CD4-positive, alpha-beta T cell treated with Interleukin-12 subunit alpha and Interleukin-12 subunit beta, for 1 hour (primary cell): Measurements from ENCODE around the gene CHCHD1.
"Not testable (repeated sequence)": the region's sequence is repeated elsewhere in the genome, so short reads cannot be mapped to it uniquely, and the experiment has no call there.

Source experiments
- DNase-seq: peaks from one replicate; pipeline ENCODE4 v3.0.0-alpha.2; 2020

CHCHD1 gene

DNA sequence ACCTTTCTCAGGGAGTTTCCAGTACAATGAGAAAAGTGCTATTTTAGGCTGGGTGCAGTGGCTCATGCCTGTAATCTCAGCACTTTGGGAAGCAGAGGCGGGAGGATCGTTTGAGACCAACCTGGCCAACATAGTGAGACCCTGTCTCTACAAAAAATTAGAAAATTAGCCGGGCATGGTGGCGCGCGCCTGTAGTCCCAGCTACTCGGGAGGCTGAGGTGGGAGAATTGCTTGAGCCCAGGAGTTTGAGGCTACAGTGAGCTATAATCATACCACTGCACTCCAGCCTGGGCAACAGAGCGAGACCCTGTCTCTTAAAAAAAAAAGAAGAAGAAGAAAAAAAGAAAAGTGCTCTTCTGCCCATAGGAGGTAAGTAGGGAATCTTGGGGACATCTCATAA, 14.2 kb downstream of the CHCHD1 start:
- not testable (repeated sequence) for DNase-seq

DNA sequence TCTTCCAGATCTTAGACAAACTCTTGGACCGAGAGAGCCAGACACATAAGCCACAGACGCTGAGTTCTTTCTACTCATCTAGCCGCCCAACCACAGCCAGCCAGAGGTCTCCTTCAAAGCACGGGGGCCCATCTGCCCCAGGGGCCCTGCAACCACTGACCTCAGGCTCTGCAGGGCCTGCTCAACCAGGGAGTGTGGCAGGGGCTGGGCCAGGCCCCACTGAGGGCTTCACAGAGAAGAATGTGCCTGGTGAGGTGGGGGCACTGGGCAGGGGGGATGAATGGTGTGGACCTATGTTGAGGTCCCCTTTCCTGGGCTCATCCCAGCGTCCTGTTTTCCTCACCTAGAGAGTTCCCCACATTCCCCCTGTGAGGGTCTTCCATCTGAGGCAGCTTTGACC, 14.9 kb downstream of the CHCHD1 start:
- no peak for DNase-seq

DNA sequence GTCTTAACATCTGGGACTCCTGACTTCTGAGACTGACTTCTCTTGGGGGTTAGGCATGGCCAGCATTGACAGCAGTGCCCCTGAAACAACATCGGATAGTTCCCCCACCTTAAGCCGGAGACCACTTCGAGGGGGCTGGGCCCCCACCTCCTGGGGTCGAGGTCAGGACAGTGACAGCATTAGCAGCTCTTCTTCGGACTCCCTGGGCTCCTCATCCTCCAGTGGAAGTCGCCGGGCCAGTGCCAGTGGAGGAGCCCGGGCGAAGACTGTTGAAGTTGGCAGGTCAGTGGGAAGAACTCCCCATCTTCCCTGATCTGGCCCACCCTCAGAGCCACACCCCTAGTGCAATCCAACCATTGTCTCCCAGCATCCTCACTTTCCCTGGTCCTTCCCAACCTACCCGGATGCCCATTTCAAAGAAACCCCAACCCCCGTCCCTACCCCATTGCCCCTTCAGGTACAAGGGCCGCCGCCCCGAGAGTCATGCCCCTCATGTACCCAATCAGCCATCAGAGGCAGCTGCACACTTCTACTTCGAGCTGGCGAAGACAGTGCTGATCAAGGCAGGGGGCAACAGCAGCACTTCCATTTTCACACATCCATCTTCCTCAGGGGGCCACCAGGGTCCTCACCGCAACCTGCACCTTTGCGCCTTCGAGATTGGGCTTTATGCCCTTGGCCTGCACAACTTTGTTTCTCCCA, 15.6 kb downstream of the CHCHD1 start:
- DNase-seq = no peak

DNA sequence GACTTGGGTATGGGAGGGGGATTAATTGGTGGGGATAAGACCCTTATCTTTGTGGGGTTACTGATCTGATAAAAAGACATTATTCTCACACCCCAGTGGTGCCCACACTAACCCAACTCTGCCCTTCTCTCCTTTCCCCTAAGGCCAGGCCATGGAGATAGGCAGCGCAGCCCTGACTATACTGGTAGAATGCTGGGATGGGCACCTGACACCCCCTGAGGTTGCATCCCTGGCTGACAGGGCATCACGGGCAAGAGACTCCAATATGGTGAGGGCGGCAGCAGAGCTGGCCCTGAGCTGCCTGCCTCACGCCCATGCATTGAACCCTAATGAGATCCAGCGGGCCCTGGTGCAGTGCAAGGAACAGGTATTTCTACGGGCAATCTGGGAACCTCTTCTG, 16.2 kb downstream of the CHCHD1 start:
- no peak for DNase-seq

DNA sequence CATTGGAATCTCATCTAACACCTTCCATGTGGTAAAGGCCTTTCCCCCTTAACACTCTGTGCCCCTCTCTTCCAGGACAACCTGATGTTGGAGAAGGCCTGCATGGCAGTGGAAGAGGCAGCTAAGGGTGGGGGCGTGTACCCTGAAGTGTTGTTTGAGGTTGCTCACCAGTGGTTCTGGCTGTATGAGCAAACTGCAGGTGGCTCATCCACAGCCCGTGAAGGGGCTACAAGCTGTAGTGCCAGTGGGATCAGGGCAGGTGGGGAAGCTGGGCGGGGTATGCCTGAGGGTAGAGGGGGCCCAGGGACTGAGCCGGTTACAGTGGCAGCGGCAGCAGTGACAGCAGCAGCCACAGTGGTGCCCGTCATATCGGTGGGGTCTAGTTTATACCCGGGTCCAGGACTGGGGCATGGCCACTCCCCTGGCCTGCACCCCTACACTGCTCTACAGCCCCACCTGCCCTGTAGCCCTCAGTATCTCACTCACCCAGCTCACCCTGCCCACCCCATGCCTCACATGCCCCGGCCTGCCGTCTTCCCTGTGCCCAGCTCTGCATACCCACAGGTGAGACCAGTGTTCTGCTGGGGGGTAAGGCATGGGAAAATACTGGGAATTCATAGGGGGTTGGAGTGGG, 17.2 kb downstream of the CHCHD1 start:
- DNase-seq = no peak

DNA sequence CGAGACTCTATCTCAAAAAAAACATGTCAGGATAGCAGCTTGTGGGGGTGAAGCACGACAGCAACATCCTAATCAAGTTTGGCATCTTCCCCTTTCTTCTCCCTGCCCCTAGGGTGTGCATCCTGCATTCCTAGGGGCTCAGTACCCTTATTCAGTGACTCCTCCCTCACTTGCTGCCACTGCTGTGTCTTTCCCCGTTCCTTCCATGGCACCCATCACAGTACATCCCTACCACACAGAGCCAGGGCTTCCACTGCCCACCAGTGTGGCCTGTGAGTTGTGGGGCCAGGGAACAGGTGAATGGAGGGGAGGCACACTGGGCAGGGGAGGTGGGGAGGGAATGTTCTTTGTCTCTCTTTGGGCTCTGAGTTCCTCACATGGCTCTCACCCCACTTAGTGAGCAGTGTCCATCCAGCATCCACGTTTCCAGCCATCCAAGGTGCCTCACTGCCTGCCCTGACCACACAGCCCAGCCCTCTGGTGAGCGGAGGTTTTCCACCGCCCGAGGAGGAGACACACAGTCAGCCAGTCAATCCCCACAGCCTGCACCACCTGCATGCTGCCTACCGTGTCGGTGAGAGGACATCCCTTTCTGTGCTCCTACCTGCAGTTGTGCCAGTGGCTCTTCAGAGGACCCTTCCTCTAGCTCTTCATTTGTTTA, 18.2 kb downstream of the CHCHD1 start:
- DNase-seq = no peak

DNA sequence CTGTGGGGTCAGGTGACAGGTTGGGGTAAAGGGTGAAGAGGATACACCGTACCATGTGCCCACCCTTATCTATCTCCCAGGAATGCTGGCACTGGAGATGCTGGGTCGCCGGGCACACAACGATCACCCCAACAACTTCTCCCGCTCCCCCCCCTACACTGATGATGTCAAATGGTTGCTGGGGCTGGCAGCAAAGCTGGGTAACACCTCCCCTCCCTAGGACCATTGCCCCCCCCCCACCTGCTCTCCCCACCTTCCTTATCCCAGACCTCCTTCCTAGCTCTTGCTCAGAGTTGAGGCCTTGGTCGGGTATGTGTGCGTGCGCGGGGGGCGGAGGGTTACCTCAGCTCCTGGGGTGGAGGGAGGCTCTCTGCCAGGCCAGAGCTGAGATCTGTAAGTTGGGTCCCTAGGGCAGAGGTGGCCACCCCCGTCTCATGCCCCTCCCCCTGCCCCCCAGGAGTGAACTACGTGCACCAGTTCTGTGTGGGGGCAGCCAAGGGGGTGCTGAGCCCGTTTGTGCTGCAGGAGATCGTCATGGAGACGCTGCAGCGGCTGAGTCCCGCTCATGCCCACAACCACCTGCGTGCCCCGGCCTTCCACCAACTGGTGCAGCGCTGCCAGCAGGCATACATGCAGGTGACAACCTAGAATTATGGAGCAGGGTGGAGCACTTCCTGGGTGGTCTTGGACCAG, 18.9 kb downstream of the CHCHD1 start:
- no peak for DNase-seq

DNA sequence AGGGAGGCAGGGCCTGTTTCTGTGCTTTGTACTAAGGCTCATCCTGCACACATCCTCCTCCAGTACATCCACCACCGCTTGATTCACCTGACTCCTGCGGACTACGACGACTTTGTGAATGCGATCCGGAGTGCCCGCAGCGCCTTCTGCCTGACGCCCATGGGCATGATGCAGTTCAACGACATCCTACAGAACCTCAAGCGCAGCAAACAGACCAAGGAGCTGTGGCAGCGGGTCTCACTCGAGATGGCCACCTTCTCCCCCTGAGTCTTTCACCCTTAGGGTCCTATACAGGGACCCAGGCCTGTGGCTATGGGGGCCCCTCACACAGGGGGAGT, 19.4 kb downstream of the CHCHD1 start:
- no peak for DNase-seq

DNA sequence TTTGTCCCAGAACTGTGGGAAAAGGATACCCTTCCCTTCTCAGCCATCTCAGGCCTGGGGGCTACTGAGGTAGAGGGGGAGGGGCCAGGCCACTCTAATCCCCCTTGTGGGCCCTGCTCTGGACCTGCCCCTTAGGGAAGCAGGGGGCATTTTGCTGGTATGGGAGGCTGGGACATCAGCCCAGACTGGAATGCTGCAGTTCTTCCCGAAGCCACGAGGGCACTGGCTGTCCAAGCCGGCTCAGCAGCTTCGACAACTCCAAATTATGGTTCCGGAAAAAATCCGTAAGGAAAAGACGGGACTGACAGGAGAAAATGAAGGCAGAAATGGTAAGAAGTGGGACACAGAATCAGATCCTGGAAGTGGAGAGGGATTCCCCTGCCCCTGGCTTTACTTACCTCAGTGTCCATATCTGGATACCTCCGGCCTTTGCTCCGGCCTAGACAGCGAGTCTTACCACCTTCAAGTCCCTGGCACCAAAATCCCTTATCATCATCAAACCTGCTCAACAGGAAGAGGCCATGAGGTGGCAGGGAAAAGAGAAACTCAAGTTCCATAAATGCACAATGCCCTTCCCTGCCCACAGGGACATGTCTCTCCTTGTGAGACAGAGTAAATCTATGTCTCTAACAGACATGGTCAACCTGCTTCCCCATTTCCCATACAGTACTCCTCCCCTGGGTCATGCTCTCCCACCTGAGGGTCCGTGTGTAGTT, 20.6 kb downstream of the CHCHD1 start:
- DNase-seq = no peak

DNA sequence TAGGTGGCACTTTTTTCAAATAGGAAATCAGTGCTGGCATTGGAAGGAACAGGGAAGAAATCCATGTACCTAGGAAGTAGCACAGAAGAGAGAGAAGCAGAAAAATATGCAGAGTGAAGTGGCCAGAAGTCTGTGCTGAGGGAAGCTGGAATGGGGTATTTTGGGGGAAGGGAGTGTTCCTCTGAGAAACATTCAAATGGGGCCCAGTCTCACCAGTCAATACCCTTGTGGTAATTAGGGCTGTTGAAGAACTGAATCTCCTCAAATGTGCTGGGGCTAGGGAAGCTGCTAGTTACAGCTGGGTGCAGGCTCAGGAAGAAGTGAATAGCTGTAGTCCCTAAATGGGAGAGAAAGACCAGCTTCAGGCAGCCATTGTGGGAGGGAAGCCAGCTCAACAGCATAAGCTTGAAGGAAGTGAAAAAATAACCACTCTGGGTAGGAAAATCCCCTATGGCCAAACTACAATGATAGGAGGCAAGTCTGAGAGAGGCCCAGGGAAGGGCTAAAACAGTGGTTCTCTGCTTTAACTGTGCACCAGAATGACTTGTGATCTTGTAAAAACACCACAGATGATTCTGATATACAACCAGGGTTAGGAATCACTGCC, 21.9 kb downstream of the CHCHD1 start:
- DNase-seq = no peak

DNA sequence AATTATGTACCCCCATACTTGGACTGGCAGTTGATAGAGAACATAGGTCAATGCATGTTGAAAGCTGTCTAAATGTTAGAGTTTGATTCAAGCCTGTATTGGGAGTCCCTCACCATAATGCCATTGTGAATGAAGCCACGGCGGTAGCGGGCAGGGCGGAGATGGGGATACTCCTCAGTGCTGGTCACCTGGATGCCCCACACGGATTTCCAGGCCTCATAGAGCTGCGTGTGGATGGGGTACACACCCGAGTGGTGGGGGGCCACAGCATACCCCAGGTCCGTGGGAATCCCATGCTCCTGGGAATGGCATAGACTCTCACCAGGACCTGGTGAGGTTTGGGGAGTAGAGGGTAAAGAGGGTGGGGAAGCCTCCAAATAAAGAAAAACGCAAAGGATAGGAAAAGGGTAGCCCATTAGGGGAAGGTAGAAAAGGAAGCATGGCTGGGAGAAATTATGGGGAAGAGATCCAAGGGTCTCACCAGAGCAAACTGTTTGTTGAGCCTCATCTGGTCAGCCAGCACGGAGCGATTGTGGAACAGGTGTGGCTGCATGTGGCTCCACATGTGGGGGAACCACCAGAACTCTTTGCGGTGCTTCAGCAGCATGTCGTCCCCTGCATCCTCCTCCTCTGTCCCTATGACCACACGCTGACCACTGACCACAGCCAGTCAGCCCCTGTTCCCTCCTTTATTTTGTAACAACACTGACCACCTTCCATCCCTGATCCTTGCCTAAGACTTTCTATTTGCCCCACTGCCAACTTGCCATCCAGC, 24.5 kb downstream of the CHCHD1 start:
- no peak for DNase-seq

DNA sequence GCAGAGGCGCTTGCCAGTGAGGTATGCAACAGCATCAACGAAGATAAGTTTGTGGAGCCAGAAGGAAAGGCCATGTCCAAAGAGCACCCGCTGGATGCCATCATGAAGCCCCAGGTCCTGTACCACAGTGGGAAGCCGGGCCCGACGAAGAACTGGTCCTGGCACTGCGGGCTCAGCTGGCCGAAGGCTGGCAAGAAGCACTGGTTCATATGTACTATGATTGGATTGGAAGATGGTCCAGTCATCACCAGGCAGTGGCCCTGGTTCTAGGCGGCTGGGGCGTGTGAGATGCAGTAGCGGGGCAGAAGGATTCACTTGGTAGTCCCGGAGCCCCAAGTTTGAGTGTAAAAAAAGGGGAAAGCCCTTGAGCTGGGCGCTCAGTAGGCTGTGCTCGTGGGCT, 25.6 kb downstream of the CHCHD1 start:
- no peak for DNase-seq

DNA sequence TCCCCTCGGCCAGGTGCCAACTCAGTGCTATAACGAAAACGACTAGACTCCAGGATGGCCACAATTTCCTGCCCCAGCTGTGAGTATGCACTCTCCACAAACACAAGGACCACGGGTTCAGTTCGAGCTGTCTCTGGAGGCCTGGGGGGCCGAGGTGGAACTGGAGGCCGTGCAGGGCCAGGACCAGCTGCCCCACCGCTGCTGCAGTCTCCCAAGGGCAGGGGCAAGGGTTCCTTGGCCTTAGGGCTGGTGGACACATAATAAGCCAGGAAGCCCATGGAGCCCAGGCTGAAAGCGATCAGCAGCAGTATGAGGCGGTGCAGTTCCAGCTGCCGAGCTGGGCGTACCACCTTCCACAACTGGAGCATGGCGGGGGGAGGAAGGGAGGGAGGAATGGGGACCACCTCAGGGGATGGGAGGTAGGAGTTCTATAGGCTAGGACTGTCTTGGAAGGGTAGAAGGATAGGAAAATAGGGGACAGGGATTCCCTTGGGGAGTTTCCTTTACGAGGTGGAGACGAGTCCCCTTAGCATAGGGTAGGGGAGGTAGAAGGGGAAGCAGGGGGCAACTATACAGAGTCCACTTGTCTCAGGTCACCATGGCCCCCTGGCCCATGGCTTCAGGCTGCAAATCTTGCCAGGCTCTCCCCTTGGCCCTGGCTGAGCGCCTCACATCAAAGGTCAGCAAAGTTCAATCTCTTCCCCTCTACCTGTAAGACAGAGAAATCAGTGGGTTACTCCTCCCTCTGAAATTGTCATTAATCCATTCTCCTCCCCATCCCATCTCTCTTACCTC, 26.4 kb downstream of the CHCHD1 start:
- DNase-seq = no peak

DNA sequence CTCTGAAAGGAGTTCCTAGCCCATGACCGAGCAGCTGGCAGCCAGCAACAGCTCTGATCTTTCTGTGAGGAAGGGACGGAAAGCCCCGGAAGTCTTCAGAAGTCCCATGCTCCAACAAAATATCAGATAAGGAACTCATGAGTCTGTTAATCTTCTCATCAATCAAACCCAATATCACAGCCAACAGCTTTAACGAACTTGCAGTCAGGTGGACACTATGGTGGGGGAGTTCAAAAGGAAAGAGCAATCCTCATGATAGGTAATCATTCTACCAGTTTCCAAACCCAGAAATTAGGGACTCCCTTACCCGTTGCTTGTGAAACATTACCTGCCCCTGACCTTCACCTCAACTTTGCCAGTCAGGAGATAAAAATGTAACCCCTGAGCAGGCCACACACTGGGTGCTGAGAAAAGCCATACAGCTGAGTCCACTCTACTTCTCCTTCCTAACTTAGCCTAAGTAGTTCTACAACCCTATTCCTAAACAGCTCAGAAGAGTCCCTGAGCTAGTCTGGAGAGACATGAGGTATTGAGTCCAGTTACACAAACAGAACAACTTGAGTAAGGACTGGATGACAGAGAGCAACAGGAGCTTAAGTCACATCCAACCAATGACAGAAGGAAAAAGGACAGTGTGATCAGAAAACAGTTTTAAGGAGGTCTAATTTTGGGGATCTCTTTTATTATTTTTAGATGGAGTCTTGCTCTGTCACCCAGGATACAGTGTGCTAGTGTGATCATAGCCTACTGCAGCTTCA, 27.4 kb downstream of the CHCHD1 start:
- DNase-seq = no peak

DNA sequence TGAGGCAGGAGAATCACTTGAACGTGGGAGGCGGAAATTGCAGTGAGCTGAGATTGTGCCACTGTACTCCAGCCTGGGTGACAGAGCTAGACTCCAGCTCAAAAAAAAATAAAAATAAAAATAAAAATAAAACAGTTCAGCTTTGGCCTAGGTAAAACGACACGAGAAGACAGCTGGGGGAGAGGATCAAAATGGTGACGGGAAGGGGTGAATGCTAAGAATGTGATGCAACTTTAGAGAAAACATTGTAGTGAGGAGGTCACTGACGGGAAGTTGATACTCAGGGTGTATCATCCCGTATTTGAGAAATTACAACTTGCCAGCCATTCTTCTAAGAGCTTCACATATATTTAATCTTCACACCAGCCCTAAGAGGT, 28.5 kb downstream of the CHCHD1 start:
- DNase-seq = no peak

DNA sequence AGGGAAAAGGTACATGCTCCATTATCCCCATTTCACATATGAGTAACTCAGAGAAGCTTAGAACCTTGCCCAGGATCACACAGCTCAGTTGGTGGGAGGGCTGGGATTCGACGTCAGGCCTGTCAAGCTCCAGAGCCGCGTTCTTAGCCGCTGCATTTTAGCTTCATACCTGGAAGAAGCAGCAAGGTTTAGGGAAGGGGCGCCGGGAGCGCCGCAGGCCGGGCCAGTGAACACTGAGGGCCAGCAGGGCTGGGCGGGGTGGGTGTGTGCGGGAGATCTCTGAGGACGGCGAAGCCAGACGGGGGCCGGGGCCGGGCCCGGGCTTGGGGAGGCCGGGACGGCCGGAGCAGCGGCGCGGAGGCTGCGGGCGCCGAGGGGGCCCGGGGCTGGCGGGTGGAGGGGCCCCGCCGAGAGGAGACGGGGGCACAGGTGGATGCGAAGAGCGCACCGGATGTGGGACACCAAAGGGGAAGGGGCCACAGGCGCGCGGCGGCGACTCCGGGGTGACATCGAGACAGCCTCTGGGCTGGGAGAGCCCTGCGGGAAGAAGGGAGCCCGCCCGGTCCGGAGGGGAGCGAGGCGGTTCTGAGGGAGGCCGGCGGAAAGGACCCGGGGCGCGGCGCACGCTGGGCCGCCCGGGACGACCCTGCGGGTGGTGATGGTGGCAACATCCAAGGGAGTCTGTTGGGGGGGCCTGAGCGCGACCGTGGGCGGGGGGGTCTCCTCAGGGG, 29.1 kb downstream of the CHCHD1 start:
- peak; percentile 72 for DNase-seq

DNA sequence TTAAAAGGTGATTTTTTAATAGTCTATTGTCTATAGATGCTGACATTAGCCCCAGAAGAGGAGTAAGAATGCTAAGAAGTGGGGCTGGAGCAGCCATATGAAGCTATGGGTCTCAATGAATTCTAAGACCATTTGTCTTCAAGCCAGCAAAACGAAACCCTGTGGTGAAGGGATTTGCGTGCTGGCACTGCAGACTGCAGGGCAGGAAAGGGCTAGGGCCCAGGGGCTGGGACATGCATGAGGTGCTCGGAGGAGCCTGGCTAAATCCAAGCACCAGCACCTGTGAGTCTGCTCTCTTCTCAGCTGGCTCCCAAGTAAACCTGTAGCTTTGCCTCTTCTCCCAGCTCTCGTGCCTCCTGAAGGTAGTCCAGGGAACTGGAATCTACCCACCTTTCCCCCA, 30.8 kb downstream of the CHCHD1 start:
- no peak for DNase-seq

DNA sequence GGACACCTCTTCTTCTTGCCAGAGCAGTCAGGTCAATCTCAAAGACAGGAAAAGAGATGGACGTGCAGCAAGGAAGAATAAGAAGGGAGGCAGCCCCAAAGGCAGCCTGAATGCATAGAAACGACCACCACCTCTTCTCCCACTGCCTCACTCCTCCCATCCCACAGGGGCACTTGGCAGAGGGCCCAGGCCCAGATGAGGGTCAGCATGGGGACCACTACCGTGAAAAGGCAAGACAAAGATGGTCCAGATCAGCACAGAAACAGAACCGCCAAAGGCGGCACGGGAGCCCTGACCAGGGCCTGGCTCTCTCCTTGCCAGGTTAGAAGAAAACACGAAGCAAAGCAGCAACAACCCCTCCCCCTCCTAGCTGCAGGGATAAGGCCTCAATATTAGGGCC, 31.5 kb downstream of the CHCHD1 start:
- no peak for DNase-seq

DNA sequence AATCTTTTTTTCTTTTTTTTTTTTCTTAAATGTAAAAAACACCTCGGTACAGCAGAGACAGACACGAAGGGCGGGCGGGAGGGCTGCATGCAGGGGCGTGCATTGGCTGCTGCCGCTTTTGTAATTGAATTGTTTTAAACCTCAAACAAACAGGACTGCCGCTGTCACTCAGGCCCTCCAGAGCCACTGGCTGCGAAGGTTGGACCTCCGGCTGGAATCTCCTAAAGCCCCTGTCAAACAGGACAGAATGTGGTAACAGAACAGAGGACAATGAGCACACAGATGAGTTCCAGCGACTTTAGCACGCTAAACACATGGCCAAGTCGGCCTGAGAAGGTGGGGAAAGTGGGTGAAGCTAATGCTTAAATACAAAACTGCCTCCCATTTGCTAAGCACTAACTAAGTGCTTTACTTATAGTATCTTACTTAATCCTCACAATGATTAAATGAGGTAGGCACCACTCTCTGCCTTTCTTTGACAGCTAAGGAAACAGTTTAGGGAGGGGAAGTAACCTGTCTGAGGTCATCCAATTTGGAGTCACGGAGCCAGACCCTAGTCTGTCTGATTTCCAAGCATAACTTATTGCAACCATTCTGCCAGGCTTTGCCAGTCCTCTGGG, 32.5 kb downstream of the CHCHD1 start:
- no peak for DNase-seq
